SK-N-SH (cell line): ENCODE results near the gene C9orf72.

Source experiments
- FOXJ3 ChIP-seq: sonication (generic); formaldehyde crosslinking; IDR thresholded peaks from 2 replicates; pipeline ENCODE4 v1.5.1; 2020; ENCODE audit warnings: mild to moderate bottlenecking, missing genetic modification reagents
- GATA2 ChIP-seq: sonication (generic); formaldehyde crosslinking; IDR thresholded peaks from 2 replicates; pipeline ENCODE4 v1.5.0; 2020; ENCODE audit warnings: mild to moderate bottlenecking, missing genetic modification reagents
- JUND ChIP-seq: IDR thresholded peaks from 2 replicates; pipeline ENCODE4 v1.4.0; 2012
- POLR2AphosphoS5 ChIP-seq: IDR thresholded peaks from 2 replicates; pipeline ENCODE4 v1.6.1; 2012; ENCODE audit warnings: low read depth, low read length
- RAD21 ChIP-seq: IDR thresholded peaks from 2 replicates; pipeline ENCODE4 v1.6.1; 2012; ENCODE audit warnings: mild to moderate bottlenecking, low read length
- RFX5 ChIP-seq: IDR thresholded peaks from 2 replicates; pipeline ENCODE4 v1.6.1; 2012; ENCODE audit warnings: mild to moderate bottlenecking, improper control_type of control experiment, low read length
- TAF1 ChIP-seq: IDR thresholded peaks from 2 replicates; pipeline ENCODE4 v1.6.1; 2012; ENCODE audit warnings: low read depth, mild to moderate bottlenecking, low read length, moderate library complexity, borderline replicate concordance
- TF ChIP-seq, protein P1 (sequence below): fragments of 200-600 bp; sonication (generic); IDR thresholded peaks from 2 replicates; pipeline ENCODE4 v1.6.1; 2017; ENCODE audit warnings: antibody characterized with exemption, mild to moderate bottlenecking, moderate library complexity
- TF ChIP-seq, protein P2 (sequence below): fragments of 150-350 bp; IDR thresholded peaks from 2 replicates; pipeline ENCODE4 v1.6.1; 2017; ENCODE audit warnings: antibody characterized with exemption, low read length, low read depth, borderline replicate concordance
- TF ChIP-seq, protein P3 (sequence below): IDR thresholded peaks from 2 replicates; pipeline ENCODE4 v1.4.0; 2012; ENCODE audit warnings: low read depth

DNA sequence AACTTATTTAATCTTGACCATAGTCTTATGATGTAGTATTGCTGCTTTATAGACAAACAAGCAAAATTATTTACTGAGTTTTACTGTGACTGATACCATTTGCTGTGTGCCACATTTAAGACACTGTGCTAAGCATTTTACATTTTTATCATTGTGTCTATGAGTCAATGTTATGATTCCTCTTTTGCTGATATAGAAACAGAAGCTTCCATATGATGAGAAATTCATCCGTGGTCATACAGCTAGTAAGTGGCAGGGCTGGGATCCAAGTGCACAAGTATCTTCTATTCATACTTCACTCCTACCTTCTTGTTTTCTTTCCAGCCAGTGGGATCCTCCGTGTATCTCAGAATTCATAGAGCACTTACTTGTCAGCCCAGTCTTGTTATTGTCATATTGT is 66.3 kb downstream of the C9orf72 start:
- no peak for TF ChIP-seq RAD21
- TF ChIP-seq, protein P1, sequence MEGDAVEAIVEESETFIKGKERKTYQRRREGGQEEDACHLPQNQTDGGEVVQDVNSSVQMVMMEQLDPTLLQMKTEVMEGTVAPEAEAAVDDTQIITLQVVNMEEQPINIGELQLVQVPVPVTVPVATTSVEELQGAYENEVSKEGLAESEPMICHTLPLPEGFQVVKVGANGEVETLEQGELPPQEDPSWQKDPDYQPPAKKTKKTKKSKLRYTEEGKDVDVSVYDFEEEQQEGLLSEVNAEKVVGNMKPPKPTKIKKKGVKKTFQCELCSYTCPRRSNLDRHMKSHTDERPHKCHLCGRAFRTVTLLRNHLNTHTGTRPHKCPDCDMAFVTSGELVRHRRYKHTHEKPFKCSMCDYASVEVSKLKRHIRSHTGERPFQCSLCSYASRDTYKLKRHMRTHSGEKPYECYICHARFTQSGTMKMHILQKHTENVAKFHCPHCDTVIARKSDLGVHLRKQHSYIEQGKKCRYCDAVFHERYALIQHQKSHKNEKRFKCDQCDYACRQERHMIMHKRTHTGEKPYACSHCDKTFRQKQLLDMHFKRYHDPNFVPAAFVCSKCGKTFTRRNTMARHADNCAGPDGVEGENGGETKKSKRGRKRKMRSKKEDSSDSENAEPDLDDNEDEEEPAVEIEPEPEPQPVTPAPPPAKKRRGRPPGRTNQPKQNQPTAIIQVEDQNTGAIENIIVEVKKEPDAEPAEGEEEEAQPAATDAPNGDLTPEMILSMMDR: no peak
- no peak for TF ChIP-seq JUND
- TF ChIP-seq FOXJ3 (CRISPR knock-in tag): no peak
- TF ChIP-seq, protein P2, sequence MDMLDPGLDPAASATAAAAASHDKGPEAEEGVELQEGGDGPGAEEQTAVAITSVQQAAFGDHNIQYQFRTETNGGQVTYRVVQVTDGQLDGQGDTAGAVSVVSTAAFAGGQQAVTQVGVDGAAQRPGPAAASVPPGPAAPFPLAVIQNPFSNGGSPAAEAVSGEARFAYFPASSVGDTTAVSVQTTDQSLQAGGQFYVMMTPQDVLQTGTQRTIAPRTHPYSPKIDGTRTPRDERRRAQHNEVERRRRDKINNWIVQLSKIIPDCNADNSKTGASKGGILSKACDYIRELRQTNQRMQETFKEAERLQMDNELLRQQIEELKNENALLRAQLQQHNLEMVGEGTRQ: no peak
- no peak for TF ChIP-seq RFX5
- TF ChIP-seq, protein P3, sequence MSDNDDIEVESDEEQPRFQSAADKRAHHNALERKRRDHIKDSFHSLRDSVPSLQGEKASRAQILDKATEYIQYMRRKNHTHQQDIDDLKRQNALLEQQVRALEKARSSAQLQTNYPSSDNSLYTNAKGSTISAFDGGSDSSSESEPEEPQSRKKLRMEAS: no peak
- TF ChIP-seq GATA2 (CRISPR knock-in tag): no peak
- no peak for TF ChIP-seq TAF1
- no peak for TF ChIP-seq POLR2AphosphoS5
